NCI-H2196 (cell line): Measurements from ENCODE around the gene THAP11.
"Not testable (repeated sequence)": the region's sequence is repeated elsewhere in the genome, so short reads cannot be mapped to it uniquely, and the experiment has no call there.

Experiments
- DNase-seq: peaks from one replicate; lab custom pipeline; 2025; ENCODE audit not compliant: unreplicated experiment; lab: John Stamatoyannopoulos, UW

The THAP11 gene

GRCh38 chr16:67862623-67863583, 20.8 kb downstream of the THAP11 start:
- DNase-seq, result no peak

- not testable (repeated sequence) for DNase-seq
Measured at GRCh38 chr16:67864044-67864443, 21.9 kb downstream of the THAP11 start.

DNA sequence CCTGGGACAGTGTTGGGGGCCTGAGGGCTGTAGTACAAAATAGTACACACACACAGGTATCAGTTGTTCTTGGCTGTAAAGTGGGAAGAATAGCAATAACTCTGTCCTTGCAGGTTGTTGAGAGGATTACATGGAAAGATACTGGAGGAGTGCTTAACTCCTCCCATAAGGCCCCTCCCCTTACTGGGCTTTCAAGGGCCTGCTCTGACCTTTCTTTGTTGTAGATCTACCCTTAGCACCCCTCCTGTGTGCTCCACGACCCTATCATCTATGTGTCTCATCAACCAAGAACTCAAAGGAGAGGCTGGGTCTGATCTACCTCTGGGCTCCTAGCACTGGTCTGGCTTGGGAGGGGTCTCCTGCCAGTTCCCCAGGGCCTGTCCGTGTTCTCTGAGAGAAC, 22.5 kb downstream of the THAP11 start:
- DNase-seq, result no peak

DNA sequence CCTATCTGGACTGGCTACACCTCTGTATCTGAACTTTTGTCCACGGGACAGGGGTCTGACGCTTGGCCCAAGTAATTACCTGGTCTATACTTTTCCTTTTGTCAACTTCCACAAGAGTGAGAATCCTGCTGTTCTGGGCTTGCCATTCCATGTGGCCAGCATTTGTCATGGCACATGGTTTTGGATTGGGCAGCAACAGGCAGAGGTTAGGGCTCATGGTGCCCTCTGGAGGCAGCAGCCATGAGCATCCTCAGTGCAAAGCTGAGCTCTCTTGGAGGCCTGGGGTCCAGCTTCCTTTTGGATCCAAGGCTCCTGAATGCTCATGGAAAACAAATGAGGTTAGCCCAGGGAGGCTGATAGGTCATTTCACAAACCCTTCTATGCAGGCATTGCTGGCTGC, 23.2 kb downstream of the THAP11 start:
- no peak for DNase-seq

DNA sequence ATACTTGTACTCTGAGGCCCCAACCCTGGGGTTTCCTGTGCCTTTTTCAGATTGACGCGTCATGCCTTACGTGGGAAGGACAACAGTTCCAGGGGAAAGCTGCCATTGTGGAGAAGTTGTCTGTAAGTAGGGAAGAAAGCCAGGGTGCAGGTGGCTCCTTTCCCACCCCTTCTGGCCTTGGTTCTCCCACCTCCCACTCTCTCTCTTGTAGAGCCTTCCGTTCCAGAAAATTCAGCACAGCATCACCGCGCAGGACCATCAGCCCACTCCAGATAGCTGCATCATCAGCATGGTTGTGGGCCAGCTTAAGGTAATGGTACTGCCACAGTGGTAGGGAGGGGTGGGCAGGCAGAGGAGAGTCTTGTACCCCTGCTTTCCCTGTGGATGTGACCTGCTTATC, 26.2 kb downstream of the THAP11 start:
- no peak for DNase-seq

DNA sequence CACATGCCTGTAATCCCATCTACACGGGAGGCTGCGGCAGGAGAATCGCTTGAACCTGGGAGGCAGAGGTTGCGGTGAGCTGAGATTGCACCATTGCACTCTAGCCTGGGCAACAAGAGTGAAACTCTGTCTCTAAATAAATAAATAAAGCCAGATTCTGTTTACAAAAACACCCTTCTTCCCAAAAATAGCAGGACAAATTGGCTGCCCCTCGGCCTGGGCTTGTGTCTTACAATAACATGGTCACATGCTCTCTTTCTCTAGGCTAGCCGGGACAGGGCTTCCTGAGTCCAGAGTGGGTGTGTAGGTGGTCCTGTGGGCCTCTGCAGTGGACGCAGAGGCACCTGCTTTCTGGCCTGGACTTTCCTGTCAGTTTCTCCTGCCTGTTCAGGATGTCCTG, 27.5 kb downstream of the THAP11 start:
- DNase-seq, result no peak

- no peak for DNase-seq
Measured at GRCh38 chr16:67871256-67871655, 29.1 kb downstream of the THAP11 start.

DNA sequence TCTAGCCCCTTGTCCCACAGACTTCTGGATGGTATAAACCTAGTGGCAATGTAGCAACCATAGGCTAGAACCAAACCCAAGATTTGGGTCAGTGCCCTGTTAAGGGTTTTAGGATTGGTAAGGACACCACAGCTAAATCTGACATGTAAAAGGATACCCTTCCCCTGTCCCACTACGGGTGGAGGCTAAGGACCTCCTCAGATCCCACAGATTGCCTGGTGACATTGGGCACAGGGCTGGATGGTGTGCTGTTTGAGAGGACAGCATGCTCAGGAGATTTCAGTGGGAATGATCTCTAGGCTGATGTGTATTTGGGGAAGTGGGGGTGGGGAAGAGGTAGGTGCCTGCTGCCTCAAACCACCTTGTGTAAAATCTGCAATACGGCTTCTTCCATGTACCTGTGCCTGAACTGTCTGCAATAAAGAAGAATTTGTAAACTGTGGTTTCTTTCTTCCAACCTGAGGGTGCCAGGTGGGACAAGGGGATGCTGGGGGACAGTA, 30.1 kb downstream of the THAP11 start:
- no peak for DNase-seq

- peak; percentile 59 for DNase-seq
Measured at GRCh38 chr16:67872631-67873434, 30.7 kb downstream of the THAP11 start, which contains the start of gene EDC4. Gene EDC4 (plus strand): TSS chr16:67873052. CDS start chr16:67873262, 210 bp downstream.

DNA sequence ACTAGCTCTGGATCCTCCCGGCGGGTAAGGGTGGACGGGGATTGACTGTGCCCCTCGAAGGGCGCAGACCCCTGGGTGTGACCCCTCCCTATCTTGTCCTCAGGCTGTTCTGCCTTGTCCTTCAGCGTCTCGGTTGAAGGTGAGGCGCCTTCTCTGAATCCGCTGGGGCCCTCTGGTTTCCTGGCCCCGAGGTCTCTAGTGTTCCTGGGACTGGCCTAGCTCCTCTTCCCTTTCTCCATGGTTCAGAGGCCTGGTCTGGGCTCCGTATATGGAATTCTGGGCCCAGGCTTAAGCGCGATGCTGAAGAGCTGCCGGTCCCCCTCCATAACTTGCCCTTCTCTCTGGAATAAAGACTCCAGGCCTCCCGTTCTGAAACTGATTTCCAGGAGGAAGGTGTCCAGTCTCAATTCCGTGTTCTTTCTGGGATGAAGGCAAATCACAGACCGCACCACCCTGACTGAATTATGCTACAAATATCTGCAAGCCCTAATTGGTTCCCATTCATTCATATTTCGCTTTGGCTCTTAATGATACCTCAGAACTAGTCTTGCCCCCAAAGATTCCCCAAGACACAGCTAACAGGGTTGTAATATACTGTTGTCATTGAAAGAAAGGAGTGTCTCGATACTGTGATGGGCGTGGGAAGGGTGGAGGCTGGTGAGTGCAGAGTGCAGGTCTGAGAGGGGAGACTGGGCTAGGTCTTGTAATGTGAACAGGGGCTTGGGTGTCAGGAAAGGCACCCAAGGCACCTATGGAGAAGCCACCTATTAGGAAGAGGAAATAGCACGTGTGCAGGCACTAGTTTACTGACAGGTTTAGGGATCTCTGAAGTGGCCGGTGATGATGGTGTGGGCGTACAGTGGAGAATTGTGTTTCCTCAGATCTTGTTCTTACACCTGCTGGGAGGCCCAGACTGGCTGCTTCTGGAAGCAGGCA, 31.6 kb downstream of the THAP11 start:
- no peak for DNase-seq

DNA sequence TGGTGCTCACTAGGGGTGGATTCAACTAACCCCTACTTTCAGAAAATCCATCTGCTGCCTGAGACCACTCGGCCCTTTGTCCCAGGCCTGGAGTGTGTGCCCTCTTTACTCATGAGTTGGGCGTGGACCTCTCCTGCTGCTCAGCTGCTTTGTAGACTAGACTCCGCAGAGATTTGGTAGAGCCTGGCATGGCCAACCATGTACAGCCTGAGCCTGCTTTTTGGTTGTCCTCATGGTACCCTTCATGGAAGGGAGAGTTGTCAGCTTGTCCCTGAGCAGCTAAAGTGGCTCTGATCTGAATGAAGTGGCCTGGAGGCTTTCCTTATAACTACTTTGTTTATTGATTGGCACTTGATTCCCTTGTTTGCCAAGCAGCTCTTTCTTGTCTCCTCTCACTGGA, 32.3 kb downstream of the THAP11 start:
- no peak for DNase-seq

DNA sequence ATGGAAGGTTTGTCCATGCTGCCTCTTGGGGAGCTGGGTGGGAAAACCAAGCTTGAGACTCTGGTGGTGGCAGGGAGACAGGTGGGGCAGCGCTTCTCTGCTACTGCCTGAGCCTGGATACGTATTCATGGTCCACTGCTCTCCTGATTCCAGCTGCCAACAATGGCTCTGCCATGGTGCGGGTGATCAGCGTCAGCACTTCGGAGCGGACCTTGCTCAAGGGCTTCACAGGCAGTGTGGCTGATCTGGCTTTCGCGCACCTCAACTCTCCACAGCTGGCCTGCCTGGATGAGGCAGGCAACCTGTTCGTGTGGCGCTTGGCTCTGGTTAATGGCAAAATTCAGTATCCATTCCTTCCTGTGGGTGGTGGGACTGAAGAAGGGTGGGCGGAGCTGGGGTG, 34.9 kb downstream of the THAP11 start:
- DNase-seq, result no peak

DNA sequence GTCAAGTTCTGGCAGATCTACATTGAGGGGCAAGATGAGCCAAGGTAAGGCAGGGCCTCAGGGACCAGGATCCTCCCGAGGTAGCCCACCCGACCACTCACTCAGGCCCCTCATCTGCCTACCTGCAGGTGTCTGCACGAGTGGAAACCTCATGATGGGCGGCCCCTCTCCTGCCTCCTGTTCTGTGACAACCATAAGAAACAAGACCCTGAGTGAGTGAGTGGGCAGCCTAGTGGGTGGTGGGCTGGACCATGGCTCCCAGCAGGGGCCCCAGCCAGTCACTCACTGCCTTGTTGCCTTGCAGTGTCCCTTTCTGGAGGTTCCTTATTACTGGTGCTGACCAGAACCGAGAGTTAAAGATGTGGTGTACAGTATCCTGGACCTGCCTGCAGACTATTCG, 36.1 kb downstream of the THAP11 start:
- no peak for DNase-seq

DNA sequence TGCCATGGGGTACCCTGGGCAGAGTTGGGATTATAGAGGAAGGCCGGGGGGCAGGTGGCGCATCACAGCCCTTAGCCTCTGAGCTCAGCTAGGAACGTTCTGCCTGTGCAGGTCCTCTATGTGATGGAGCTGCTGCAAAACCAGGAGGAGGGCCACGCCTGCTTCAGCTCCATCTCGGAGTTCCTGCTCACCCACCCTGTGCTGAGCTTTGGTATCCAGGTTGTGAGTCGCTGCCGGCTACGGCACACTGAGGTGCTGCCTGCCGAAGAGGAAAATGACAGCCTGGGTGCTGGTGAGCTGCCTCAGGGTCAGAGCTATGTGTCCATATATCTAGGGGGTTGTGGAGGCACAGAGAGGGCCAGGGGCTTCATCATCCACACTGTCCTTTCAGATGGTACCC, 36.7 kb downstream of the THAP11 start:
- no peak for DNase-seq

DNA sequence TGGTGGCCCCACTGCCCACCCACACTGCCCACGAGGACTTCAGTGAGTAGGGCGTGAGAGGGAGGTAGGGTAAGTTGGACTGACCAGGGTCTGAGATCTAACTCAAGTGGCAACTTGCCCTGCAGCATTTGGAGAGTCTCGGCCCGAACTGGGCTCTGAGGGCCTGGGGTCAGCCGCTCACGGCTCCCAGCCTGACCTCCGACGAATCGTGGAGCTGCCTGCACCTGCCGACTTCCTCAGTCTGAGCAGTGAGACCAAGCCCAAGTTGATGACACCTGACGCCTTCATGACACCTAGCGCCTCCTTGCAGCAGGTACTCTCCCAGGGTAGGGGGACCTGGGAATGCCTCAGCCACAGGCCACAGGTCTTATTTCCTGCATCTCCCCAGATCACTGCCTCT, 37.3 kb downstream of the THAP11 start:
- no peak for DNase-seq

- no peak for DNase-seq
Measured at GRCh38 chr16:67879936-67880335, 37.8 kb downstream of the THAP11 start.

GRCh38 chr16:67880584-67880983, 38.5 kb downstream of the THAP11 start:
- DNase-seq, result no peak

DNA sequence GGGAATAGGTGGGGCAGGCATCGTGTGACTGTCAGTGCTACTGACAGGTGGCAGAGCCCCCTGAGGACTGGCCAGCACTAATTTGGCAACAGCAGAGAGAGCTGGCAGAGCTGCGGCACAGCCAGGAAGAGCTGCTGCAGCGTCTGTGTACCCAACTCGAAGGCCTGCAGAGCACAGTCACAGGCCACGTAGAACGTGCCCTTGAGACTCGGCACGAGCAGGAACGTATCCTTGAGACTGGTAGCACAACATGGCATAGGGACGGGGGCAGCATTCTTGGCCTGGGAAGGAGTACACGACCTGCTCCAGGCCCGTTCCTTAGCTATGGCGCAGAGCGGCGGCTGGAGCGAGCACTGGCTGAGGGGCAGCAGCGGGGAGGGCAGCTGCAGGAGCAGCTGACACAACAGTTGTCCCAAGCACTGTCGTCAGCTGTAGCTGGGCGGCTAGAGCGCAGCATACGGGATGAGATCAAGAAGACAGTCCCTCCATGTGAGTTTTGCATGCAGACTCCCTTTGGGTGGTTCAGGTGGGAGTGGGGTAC, 39.6 kb downstream of the THAP11 start:
- DNase-seq, result no peak

DNA sequence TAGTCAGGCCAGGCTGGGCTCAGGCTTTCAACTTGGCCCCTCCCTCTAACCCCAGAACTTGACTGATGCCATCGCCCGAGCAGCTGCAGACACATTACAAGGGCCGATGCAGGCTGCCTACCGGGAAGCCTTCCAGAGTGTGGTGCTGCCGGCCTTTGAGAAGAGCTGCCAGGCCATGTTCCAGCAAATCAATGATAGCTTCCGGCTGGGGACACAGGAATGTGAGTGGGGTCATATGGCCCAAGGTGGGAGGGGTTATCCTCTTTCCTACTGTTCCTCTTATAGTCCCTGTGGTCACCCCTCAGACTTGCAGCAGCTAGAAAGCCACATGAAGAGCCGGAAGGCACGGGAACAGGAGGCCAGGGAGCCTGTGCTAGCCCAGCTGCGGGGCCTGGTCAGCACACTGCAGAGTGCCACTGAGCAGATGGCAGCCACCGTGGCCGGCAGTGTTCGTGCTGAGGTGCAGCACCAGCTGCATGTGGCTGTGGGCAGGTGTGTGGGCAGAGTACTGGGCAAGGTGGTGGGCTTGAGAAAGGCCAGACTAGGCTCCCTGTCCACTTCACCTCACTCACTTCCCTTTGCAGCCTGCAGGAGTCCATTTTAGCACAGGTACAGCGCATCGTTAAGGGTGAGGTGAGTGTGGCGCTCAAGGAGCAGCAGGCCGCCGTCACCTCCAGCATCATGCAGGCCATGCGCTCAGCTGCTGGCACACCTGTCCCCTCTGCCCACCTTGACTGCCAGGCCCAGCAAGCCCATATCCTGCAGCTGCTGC, 40.4 kb downstream of the THAP11 start:
- DNase-seq, result peak; percentile 23
